Effector memory CD4-positive, alpha-beta T cell (primary cell): Measurements from ENCODE around the gene KREMEN2.

Experiments used
- DNase-seq, 3 donors: peaks; one replicate each; pipeline ENCODE4 v3.0.0-alpha.2; 2020
- H3K27ac ChIP-seq: 2 replicates; pipeline ENCODE4 v1.7.0; 2013; ENCODE audit warnings: mild to moderate bottlenecking, low read length, moderate library complexity; ENCODE audit not compliant: insufficient read depth, poor library complexity, severe bottlenecking
- H3K27me3 ChIP-seq: replicated peaks from 2 replicates; pipeline ENCODE4 v1.7.0; 2013; ENCODE audit warnings: mild to moderate bottlenecking, low read length; ENCODE audit not compliant: insufficient read depth, control insufficient read depth, poor library complexity, severe bottlenecking
- H3K36me3 ChIP-seq: 2 replicates; pipeline ENCODE4 v1.7.0; 2013; ENCODE audit warnings: mild to moderate bottlenecking, low read length, moderate library complexity; ENCODE audit not compliant: control insufficient read depth, insufficient read depth
- H3K4me1 ChIP-seq: 2 replicates; pipeline ENCODE4 v1.7.0; 2013; ENCODE audit warnings: low read length, mild to moderate bottlenecking; ENCODE audit not compliant: control insufficient read depth, insufficient read depth, poor library complexity, severe bottlenecking
- H3K4me3 ChIP-seq: 2 replicates; pipeline ENCODE4 v1.7.0; 2013; ENCODE audit warnings: low read length, low read depth, mild to moderate bottlenecking; ENCODE audit not compliant: insufficient read depth, poor library complexity, severe bottlenecking
- H3K9me3 ChIP-seq: 2 replicates; pipeline ENCODE4 v1.7.0; 2013; ENCODE audit warnings: mild to moderate bottlenecking, low read length, moderate library complexity; ENCODE audit not compliant: control insufficient read depth

KREMEN2 gene

GRCh38 chr16:3009568-3010390 lies 45.7 kb downstream of the KREMEN2 start:
- H3K27ac ChIP-seq = no peak overlapping the region
- H3K36me3 ChIP-seq = no peaks in the 10 kb centered on the region
- no peak overlapping the region for H3K4me3 ChIP-seq
- H3K4me1 ChIP-seq = peaks cover 29% of the 10 kb centered on the region
- no peak for DNase-seq
- peaks cover 3% of the 10 kb centered on the region for H3K27me3 ChIP-seq
- no peaks in the 10 kb centered on the region for H3K9me3 ChIP-seq

GRCh38 chr16:3010510-3010909 lies 46.4 kb downstream of the KREMEN2 start:
- Histone ChIP-seq H3K4me3 (no peak overlapping the region), H3K27ac (no peak overlapping the region), H3K27me3 (peaks cover 3% of the 10 kb centered on the region), H3K4me1 (peaks cover 26% of the 10 kb centered on the region), H3K36me3 (no peaks in the 10 kb centered on the region), H3K9me3 (no peaks in the 10 kb centered on the region)
- DNase-seq = no peak

- no peak overlapping the region for H3K27ac ChIP-seq
- no peak for DNase-seq
- H3K27me3 ChIP-seq = peaks cover 3% of the 10 kb centered on the region
- H3K4me3 ChIP-seq = no peak overlapping the region
- no peaks in the 10 kb centered on the region for H3K36me3 ChIP-seq
- H3K9me3 ChIP-seq = no peaks in the 10 kb centered on the region
- H3K4me1 ChIP-seq = peaks cover 21% of the 10 kb centered on the region
Observed at GRCh38 chr16:3012246-3012645, 48.2 kb downstream of the KREMEN2 start.

- H3K4me1 ChIP-seq = peaks cover 16% of the 10 kb centered on the region
- peaks cover 7% of the 10 kb centered on the region for H3K27me3 ChIP-seq
- no peak for DNase-seq
- H3K4me3 ChIP-seq = no peak within 1 kb of the TSS
- no peak within 1 kb of the TSS for H3K27ac ChIP-seq
- H3K36me3 ChIP-seq = no peaks in the 10 kb centered on the region
- H3K9me3 ChIP-seq = no peaks in the 10 kb centered on the region
Observed at GRCh38 chr16:3012828-3013420, 48.8 kb downstream of the KREMEN2 start, which contains the start of gene CLDN9. CLDN9 (plus strand) TSS chr16:3012923; CDS start chr16:3013363, 440 bp downstream.

- no peak overlapping the region for H3K27ac ChIP-seq
- no peak overlapping the region for H3K4me3 ChIP-seq
- H3K27me3 ChIP-seq = peaks cover 8% of the 10 kb centered on the region
- H3K4me1 ChIP-seq = peaks cover 16% of the 10 kb centered on the region
- H3K36me3 ChIP-seq = no peaks in the 10 kb centered on the region
- DNase-seq = no peak
- no peaks in the 10 kb centered on the region for H3K9me3 ChIP-seq
Observed at GRCh38 chr16:3013491-3013951, 49.4 kb downstream of the KREMEN2 start.

GRCh38 chr16:3013998-3014690 lies 50.1 kb downstream of the KREMEN2 start:
- Histone ChIP-seq H3K27me3 (peaks cover 8% of the 10 kb centered on the region), H3K4me1 (peaks cover 14% of the 10 kb centered on the region), H3K9me3 (no peaks in the 10 kb centered on the region), H3K4me3 (no peak overlapping the region), H3K36me3 (no peaks in the 10 kb centered on the region), H3K27ac (no peak overlapping the region)
- DNase-seq = no peak

GRCh38 chr16:3014971-3015370 lies 50.9 kb downstream of the KREMEN2 start:
- Histone ChIP-seq H3K27me3 (peaks cover 8% of the 10 kb centered on the region), H3K36me3 (no peaks in the 10 kb centered on the region), H3K9me3 (no peaks in the 10 kb centered on the region), H3K4me3 (no peak overlapping the region), H3K4me1 (peaks cover 21% of the 10 kb centered on the region), H3K27ac (no peak overlapping the region)
- DNase-seq = no peak

- H3K4me1 ChIP-seq = peaks cover 29% of the 10 kb centered on the region
- H3K27ac ChIP-seq = no peak overlapping the region
- H3K9me3 ChIP-seq = no peaks in the 10 kb centered on the region
- H3K36me3 ChIP-seq = no peaks in the 10 kb centered on the region
- no peak for DNase-seq
- no peak overlapping the region for H3K4me3 ChIP-seq
- peaks cover 8% of the 10 kb centered on the region for H3K27me3 ChIP-seq
Observed at GRCh38 chr16:3015865-3016521, 51.9 kb downstream of the KREMEN2 start.

GRCh38 chr16:3017344-3017743 lies 53.3 kb downstream of the KREMEN2 start:
- Histone ChIP-seq H3K4me3 (no peak overlapping the region), H3K27me3 (peaks cover 4% of the 10 kb centered on the region), H3K27ac (no peak overlapping the region), H3K36me3 (no peaks in the 10 kb centered on the region), H3K9me3 (no peaks in the 10 kb centered on the region), H3K4me1 (peaks cover 43% of the 10 kb centered on the region)
- no peak for DNase-seq
